ENCODE measurements around the gene CD99.
"Not testable (repeated sequence)": the region's sequence is repeated elsewhere in the genome, so short reads cannot be mapped to it uniquely, and the experiment has no call there.

The CD99 gene

GRCh38 chrX:2675657-2676200 lies 15.4 kb upstream of the CD99 start:
- DNase-seq (ENCODE audit: low spot score), result not testable (repeated sequence)

DNA sequence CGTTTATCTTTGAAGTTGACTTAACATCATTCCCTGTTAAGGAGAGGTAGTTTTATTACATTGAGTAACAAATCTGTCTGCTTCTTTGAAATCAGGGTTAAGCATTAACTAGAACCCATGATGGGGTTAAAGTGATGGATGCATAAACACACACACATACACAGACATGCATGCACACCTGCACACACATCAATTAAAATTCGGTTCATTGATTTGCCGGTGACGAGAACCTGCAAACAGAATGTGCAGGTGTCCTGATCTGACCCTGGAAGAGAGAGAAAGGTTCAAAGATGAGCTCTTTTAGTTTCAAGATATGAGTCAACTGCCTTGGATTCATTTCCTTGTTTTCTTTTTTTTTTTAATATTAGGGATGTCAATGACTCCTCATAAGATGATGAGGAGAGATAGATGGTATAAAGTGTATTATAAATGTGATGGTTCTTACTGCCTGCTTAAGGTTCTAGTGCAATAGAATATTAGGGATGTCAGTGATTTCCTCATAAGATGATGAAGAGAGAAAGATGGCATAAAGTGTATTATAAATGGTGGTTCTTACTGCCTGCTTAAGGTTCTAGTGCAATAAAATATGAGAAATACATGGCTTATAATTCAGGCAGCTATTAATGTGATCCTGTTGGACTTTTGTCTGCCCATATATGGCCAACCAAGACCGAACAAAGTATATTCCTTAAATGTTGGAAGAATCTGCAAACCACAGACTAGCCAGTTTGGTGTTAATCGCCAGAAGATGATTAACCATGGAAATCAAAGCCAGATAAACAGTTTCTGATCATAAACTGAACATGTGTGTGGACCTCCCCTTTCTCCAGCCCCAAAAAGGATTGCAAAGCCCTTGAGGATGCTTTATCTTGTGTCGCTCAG lies 14.1 kb upstream of the CD99 start:
- no peak for DNase-seq (ENCODE audit: low spot score)

GRCh38 chrX:2677764-2678163 lies 13.3 kb upstream of the CD99 start:
- DNase-seq (ENCODE audit: low spot score), result no peak

DNA sequence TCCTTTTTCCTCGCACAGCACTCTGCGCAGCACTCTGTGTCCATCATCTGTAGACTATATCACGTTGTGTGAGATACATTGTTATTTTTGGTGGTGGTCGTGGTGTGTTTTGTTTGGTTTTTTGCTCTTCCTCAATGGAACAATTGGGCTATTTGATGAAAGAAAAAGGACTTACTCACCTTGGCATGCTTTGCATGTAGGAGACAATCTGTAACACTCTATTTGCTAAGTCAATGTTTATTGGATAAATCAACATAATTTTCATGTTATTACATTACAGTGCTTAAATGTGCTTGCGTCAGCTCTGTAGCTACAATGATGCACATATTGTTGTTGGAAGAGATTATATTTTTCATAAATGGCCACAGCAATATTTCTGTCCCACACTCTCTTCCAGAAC lies 12.5 kb upstream of the CD99 start:
- DNase-seq (ENCODE audit: low spot score), result no peak

DNA sequence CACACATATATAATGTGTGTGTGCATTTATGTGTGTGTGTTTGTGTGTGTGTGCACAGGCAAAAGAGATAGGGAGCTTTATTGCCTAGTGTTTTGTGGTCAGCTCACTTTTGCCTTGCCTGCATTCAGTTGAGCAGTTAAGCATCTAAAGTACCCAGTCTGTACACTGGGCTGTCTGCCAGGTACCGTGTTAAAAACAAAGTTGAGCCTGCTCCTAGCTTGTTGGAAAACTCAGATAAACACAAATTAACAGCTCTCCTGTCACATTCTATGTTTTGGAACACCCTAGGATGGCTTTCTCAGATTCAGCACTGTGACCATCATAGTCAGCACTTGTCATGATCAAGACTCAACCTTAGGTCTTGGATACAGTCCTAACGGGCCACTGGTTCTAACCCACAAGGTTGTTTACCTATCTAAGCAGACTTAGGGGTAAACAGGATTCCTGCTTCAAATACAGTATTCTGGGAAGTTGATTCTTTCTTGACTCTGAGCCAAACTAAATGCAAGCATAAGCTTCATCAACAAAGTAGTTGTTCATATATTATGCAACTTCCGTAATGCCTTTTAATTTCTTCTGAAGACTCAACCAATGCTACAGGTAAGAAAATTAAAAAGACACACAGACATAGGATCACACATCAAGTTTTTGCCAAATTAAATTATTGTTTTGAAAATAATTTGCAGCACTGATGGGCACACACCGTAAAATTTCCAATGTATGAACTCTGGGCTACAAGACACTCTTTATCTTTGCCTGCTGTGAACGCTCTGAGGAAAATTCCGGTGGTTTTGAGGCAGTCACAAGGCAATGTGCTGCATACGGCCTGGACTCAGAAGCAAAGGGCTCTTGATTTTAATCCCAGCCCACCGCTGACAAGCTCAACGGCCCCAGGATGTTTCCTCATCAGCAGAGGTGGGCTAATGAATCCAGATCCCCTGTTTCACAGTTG lies 11.3 kb upstream of the CD99 start:
- no peak for DNase-seq (ENCODE audit: low spot score)

DNA sequence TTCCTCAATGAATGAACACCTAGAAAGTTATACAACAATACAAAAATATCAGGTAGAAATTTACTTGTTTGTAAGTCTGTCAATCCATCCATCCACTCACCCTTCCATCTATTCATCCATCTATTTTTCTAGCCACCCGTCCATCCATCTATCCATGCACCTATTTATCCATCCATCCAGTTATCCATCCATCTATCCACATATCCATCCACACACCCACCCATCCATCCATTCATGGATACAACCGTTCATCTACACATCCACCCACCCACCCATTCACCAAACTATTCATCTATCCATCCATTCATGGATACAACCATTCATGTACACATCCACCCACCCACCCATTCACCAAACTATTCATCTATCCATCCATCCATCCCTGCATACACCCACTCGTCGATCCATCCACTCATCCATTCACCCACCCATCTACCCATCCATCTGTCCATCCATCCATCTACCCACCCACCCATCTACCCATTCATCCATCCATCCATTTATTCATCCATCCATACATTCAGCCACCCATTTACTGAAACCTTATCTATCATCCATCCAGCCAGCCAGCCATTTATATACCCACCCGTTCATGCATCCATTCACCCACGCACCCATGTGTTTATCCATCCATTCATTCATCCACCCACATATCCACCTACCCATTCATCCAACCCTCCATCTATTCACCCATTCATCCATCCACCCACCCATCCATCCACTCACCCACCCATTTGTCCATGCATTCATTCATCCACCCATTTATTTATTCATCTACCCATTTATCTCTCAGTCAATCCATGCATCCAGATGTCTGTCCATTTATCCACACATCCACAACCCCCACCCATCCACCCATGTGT lies 10.4 kb upstream of the CD99 start:
- no peak for DNase-seq (ENCODE audit: low spot score)

DNA sequence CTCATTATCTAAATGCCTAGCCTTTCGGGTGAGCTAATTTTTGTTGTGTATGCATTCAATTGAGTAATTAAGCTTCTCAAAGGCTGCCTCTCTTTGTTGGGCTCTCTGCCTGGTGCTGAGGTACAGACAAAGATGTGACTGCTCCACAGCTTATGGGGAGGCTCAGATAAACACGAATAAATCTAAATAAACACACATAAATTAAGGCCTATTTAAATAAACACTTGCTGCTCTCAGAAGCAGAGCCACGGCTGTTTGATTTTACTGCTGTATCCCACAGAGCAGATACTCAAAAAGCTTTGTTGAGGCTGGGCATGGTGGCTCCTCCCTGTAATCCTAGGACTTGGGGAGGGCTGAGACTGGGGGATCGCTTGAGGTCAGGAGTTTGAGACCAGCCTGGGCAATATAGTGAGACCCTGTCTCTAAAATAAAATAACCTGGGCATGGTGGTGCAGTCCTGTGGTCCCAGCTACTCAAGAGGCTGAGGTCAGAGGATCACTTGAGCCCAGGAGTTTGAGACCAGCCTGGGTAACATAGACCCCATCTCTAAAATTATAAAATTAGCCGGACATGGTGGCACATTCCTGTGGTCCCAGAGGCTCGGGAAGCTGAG lies 8.4 kb upstream of the CD99 start:
- no peak for DNase-seq (ENCODE audit: low spot score)

DNA sequence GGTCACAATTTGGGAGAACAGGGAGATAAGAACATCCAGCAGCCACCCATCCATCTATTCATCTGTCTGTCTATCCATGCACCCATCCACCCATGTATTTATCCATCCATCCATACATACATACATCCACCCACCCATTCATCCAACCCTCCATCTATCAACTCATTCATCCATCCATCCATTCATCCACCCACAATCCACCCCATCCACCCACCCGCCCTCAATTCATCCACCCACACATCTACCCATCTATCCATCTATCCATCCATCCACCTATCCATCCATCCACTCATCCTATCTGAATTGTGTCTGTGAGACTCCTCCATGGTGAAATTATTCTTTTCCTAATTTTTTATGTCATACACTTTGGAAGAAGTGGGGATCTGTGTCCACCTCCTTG lies 6.8 kb upstream of the CD99 start:
- DNase-seq (ENCODE audit: low spot score), result no peak

GRCh38 chrX:2685886-2686285 lies 5.2 kb upstream of the CD99 start:
- no peak for DNase-seq (ENCODE audit: low spot score)

- DNase-seq (ENCODE audit: low spot score), result no peak
Measured at GRCh38 chrX:2689773-2690666, 1.1 kb upstream of the CD99 start.

DNA sequence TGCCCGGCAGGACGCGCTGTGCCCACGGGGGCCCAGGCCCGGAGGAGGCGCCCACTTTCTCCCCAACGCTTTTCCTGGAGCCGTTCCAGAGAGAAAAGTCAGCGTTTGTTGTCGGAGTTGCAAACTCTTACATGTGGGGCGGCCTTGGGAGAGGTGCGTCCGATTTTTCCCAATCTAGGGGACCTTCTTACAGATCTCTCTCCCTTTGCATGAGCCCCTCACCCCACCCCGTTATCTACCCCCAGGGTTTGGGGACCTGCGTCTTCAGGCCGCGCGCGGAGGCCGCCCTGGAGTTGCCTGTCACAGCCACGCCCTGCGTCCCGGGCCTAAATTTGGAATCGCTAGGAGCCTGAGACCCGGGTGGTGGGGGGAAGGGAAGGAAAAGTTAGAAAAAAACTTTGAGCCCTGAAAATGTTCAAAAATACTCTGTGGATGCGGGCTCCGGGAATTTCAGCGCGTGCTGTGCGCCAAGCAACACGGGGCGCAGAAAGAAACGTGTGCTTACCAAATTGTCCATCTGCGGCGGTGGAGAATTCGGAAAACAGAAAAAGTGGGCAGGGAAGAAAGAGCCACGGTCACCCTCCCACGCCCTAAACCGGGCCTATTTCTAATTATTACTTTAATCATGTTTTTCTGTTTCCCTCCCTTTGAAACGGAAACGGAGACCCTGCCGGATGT lies 587 bp downstream of the CD99 start:
- no peak for DNase-seq (ENCODE audit: low spot score)

GRCh38 chrX:2692221-2693112 lies 1.4 kb downstream of the CD99 start:
- no peak for DNase-seq (ENCODE audit: low spot score)

DNA sequence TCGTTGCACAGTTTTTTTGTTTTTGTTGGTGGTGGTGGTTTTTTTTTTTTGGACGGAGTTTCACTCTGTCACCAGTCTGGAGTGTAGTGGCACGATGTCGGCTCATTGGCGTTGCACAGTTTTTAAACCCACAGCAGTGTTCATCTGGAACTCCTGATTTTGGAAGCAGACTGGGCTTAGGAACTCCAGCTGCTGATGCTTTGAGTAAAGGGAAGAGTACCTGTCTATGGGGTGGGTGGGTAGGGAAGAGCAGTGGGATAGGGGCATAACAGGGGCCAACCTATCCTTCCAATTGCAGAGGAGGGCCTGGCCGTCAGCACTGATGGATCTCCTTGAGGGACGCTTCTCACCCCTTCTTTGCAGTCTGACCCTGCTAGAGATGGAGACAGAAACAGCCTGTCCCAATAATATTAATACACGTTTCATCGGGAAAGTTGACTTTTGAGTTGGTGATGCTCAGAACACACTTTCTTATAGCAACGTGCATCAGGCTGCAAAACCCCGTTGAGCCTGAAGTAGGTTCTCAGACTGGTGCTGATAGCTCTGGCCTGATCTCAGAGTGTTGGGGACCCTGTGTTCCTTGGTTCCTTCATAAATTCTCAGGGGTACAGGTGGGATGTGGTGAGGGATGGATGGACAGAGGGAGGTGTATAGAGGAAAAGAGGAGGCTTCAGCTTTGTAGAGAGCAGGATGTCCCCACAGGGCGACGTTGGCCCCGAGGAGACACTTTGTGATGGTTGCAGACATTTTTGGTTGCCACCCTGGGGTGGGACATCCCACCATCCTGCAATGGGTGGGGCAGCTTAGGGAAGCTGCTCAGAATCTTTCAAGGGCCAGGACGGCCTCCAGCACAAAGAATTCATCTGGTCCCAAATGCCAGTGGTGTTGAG lies 2.3 kb downstream of the CD99 start:
- no peak for DNase-seq (ENCODE audit: low spot score)

- no peak for DNase-seq (ENCODE audit: low spot score)
Measured at GRCh38 chrX:2694914-2695267, 3.8 kb downstream of the CD99 start.

DNA sequence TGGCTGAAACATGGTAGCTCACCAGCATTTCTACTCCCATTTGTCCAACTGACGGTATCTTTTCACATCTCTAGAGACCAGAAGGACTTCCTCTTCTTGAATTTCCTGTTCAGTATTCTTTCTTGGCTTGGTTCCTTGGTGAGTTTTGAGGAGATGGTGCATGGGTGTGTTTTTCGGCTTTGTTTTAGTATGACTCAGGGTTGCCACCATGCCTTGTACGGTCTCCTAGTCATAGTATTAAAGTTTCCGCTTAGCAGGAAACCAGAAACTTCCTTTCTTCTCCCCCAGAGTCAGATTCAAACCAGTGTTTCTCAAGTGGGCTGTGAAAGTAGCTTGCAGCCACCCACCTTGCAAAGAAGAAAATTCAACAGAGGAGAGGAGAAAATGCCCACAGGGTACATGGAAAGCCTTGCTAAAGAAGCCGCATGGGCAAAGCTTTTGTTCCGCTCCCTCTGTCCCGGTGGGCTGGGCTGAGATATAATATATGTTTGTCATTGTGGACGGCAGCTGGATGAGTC lies 5.7 kb downstream of the CD99 start:
- DNase-seq (ENCODE audit: low spot score), result peak; percentile 44

DNA sequence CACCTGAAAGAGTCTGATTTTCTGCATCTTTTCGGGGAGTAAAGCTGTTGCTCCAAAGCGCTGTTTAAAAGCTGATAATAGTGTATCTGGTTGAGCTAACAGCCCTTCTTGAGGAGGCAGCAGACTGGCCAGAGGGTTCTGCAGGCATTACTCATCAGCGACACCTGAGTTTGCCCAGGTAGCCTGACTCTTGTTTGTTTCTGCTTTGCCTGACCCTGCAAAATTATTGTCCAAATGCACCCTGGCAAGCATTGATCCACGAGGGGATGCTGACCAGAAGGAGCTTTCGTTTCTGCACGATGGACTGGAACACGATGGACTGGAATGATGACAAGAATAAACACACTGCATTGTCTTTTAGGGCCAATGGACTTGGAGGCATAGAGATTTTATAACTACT lies 6.2 kb downstream of the CD99 start:
- DNase-seq (ENCODE audit: low spot score), result no peak

GRCh38 chrX:2697741-2698299 lies 6.7 kb downstream of the CD99 start:
- DNase-seq (ENCODE audit: low spot score), result no peak
